ENCODE measurements around the gene TSPAN9. TPM values are rescaled to one million over a fixed set of nuclear protein-coding genes. Genes with fewer than 3 reads are reported as not detected.

The TSPAN9 gene
- total RNA-seq, 3 donors from 2014 or later (not counting 1 experiment from before 2014, with no cell fraction given): 0.86 to 1.6 (median 1.1) TPM

GRCh38 chr12:3216726-3217682 is 139.8 kb downstream of the TSPAN9 start:
- Mint-ChIP-seq H3K9me3 (no peaks in the 10 kb centered on the region), H3K27ac (no peak overlapping the region), H3K27me3 (ENCODE audit: low read depth in 2 of 2) (peaks cover 0 to 7% of the 10 kb centered on the region in 2 donors), H3K4me1 (no peaks in the 10 kb centered on the region), H3K36me3 (no peaks in the 10 kb centered on the region), H3K4me3 (no peak overlapping the region)
- no peaks in the 10 kb centered on the region for H3K27me3 ChIP-seq (ENCODE audit: control insufficient read depth, insufficient read depth, low read length)
- no peaks in the 10 kb centered on the region for H3K36me3 ChIP-seq (ENCODE audit: control insufficient read depth, insufficient read depth, low read length)
- no peak for TF ChIP-seq CTCF (IDR thresholded peaks at IDR 0.05)
- no peaks in the 10 kb centered on the region for H3K9me3 ChIP-seq (ENCODE audit: control insufficient read depth, insufficient read depth, low read length)
- ATAC-seq (no peak), DNase-seq (no peak)
- H3K4me3 ChIP-seq (ENCODE audit: low read length): no peak overlapping the region
- no peak overlapping the region for H3K27ac ChIP-seq (ENCODE audit: low read length)
- no peaks in the 10 kb centered on the region for H3K4me1 ChIP-seq (ENCODE audit: control insufficient read depth, insufficient read depth, low read length)
- WGBS (ENCODE audit: insufficient coverage): 82% methylated on average over 11 of the region's 12 CpGs
- intact Hi-C loops (cut with micrococcal nuclease): no loop called here

- H3K27me3 Mint-ChIP-seq (ENCODE audit: low read depth in 2 of 2): peaks cover 0 to 3% of the 10 kb centered on the region in 2 donors
- no peaks in the 10 kb centered on the region for H3K36me3 ChIP-seq (ENCODE audit: control insufficient read depth, insufficient read depth, low read length)
- no peaks in the 10 kb centered on the region for H3K4me1 Mint-ChIP-seq
- ATAC-seq: no peak
- H3K4me3 ChIP-seq (ENCODE audit: low read length): no peak overlapping the region
- H3K27ac ChIP-seq (ENCODE audit: low read length): no peak overlapping the region
- no peaks in the 10 kb centered on the region for H3K9me3 Mint-ChIP-seq
- intact Hi-C loops (cut with micrococcal nuclease): no loop called here
- DNase-seq: no peak
- no peaks in the 10 kb centered on the region for H3K36me3 Mint-ChIP-seq
- no peaks in the 10 kb centered on the region for H3K4me1 ChIP-seq (ENCODE audit: control insufficient read depth, insufficient read depth, low read length)
- no peak for TF ChIP-seq CTCF (IDR thresholded peaks at IDR 0.05)
- H3K4me3 Mint-ChIP-seq: no peak overlapping the region
- no peaks in the 10 kb centered on the region for H3K9me3 ChIP-seq (ENCODE audit: control insufficient read depth, insufficient read depth, low read length)
- H3K27me3 ChIP-seq (ENCODE audit: control insufficient read depth, insufficient read depth, low read length): no peaks in the 10 kb centered on the region
- H3K27ac Mint-ChIP-seq: no peak overlapping the region
- WGBS (ENCODE audit: insufficient coverage): 79% methylated on average over 3 of the region's 4 CpGs
These were observed 140.5 kb downstream of the TSPAN9 start for GRCh38 chr12:3217683-3218079.

- Mint-ChIP-seq H3K36me3 (no peaks in the 10 kb centered on the region), H3K27ac (no peak overlapping the region), H3K4me3 (no peak overlapping the region), H3K27me3 (ENCODE audit: low read depth in 2 of 2) (no peaks in the 10 kb centered on the region), H3K4me1 (no peaks in the 10 kb centered on the region), H3K9me3 (no peaks in the 10 kb centered on the region)
- H3K36me3 ChIP-seq (ENCODE audit: control insufficient read depth, insufficient read depth, low read length): no peaks in the 10 kb centered on the region
- intact Hi-C loops (cut with micrococcal nuclease): no loop called here
- no peaks in the 10 kb centered on the region for H3K4me1 ChIP-seq (ENCODE audit: control insufficient read depth, insufficient read depth, low read length)
- DNase-seq (no peak), ATAC-seq (no peak)
- 80% methylated on average over 19 of the region's 19 CpGs for whole genome bisulfite sequencing (ENCODE audit: insufficient coverage)
- no peak overlapping the region for H3K4me3 ChIP-seq (ENCODE audit: low read length)
- no peaks in the 10 kb centered on the region for H3K9me3 ChIP-seq (ENCODE audit: control insufficient read depth, insufficient read depth, low read length)
- no peaks in the 10 kb centered on the region for H3K27me3 ChIP-seq (ENCODE audit: control insufficient read depth, insufficient read depth, low read length)
- no peak overlapping the region for H3K27ac ChIP-seq (ENCODE audit: low read length)
- no peak for TF ChIP-seq CTCF (IDR thresholded peaks at IDR 0.05)
These were observed 141.3 kb downstream of the TSPAN9 start for GRCh38 chr12:3218228-3219171.

All from natural killer cell (primary cell).